HG03175 (cell line): ENCODE data around the gene TNPO1.
"Not testable (repeated sequence)": the region's sequence is repeated elsewhere in the genome, so short reads cannot be mapped to it uniquely, and the experiment has no call there.

Experiments
- ATAC-seq: cut with Tn5 transposase; IDR thresholded peaks from one replicate; pipeline ENCODE4 v1.9.1; 2021; ENCODE audit warnings: mild to moderate bottlenecking, moderate library complexity; ENCODE audit not compliant: unreplicated experiment

TNPO1 gene

DNA sequence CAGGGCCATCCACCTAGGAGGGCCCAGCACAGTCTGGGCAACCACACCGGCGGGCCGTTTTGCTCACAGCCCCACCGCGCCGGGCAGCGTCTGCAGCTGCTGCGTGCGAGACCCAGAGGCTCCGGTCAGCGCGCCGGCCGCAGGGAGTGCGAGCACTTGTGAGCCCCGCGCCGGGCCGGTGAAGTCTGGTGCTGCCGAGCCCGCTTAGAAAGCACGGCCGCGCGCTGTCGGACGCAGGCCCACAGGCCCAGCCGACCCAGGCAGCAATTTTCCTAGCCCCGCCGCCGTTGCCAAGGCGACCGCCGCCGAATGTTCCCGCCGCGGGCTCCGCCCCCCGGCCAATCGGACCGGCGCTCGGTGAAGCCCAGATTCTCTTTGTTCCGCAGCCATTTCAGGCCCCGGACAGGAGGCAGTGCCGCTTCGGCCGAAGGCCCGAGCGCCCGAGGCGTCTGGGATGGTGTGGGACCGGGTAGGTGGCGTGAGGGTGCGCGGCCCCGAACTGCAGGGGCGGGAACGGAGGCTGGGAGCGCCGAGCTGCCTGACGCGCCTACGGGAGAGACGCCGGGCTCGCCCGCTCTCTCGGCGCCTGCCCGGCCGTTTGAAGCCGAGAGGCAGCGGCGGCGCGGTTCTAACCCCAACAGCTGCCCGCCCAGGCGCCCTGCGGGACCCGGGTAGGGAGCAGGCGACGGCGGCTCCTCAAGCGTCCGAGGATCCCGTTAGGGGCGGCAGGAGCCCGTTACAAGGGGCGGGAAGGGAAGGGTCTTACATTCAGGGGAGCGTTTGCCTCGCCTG, at the start of gene TNPO1:
Gene TNPO1, plus strand, starts transcription at position 378 of the 792 bp plus-strand sequence. Its CDS starts 77 bp downstream, at position 455.
- ATAC-seq = peak; percentile 82

DNA sequence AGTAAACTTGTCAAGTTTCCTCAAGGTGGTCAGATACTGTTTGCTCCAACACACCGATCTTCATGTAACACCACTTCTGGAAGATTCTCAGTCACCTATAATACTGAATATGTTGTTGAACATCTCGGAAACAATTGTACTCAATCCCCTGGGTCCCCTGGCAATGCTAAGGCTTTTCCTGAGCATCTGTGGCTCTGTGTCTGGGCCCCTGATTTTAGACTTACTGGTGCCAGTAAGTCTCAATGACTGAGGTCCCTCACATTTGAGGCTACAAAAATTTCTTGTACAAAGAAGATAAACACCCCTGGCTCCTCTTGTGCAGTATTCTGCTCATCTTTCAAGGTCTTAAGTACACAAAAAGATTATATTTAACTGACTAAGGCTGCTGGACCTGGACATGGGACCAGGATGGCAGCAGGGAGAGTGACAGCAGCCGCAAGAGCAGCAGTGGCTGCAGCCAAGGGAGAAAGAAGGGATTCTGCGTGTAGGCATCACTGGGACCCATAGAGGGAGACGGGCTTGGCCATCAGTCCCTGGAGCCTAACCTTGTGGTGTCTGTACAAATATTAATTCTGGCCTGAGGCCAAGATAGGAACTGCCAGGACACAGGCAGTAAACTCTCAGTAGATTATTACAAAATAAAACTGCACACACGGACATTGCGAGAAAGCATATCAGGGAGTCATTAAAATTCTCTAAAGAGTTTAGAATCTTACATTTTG, 49.0 kb upstream of the TNPO1 start:
- no peak for ATAC-seq

DNA sequence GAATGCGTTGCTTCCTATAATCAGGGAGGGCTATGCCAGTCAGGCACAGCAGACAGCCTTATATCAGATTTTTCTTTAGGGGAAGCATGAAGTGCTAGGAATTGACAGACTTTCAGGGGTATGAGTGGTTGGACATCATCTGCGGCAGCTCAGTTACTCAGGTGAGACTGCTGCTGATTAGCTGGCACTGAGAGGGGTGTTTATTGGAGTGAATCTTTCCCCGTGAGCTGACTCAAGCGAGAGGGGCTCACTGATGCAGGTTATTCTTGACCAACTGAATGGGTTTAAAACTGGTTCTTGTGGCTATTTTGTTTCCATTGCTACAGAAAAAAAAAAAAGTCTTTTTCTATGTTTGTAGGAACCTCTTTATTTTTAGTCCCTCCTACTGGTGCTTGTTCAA, 46.2 kb upstream of the TNPO1 start:
- ATAC-seq = no peak

DNA sequence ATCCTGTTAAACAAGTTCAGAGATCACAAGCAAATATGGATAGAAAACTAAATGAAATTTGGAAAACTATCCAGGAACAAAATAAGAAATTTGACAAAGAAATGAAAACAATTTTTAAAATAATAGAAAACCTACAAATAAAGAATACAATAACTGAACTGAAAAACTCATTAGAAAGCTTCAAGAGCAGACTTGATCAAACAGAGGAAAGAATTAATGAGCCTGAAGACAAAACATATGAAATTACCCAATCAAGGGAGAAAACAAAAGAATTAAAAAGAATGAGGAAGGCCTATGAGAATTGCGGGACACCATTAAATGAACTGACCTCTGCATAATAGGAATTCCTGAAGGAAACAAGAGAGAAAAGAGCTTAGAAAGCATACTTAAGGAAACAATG, 39.8 kb upstream of the TNPO1 start:
- no peak for ATAC-seq

DNA sequence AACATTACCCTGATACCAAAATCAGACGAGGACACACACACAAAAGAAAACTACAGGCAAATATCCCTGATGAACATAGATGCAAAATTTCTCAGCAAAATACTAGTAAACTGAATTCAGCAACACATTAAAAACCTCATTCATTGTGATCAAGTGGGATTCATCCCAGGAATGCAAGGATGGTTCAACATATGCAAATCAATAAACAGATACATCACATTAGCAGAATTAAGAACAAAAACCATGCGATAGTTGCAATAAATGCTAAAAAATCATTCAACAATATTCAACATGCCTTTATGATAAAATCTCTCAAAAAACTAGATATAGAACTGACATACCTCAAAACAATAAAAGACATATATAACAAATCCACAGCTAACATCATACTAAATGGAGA, 36.9 kb upstream of the TNPO1 start:
- ATAC-seq = no peak

DNA sequence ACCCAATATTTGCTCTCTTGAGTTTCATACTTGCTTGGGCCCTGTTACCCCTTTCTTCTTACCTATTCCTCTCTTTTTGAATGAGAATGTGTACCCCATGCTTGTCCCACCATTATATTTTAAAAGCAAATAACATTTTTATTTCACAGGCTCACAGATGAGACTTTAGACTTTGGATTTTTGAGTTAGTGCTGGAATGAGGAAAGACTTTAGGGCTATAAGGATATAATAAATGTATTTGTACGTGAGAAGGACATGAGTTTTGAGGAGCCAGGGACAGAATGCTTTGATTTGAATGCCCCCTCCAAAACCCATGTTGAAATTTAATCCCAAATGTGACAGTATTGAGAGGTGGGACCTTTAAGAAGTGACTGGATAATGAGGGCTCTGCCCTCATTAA, 33.1 kb upstream of the TNPO1 start:
- no peak for ATAC-seq

DNA sequence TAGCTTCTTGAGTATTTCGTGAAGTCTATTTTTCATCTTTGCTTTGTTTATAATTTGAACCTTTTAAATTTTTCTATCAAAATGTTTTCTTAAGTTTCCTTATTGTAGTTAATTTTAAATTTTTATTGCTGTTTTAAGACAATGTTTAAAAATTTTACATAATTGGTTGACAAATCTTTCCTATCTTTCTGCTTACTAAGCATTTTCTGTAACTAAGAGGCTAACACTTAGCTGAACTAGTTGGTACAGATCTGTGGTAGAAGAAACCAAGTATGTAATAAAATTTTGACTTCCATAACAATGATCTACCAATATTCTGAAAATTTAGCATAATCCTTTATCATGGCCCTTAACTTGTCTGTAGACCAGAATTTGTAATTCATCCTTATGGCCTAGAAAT, 32.3 kb upstream of the TNPO1 start:
- no peak for ATAC-seq

DNA sequence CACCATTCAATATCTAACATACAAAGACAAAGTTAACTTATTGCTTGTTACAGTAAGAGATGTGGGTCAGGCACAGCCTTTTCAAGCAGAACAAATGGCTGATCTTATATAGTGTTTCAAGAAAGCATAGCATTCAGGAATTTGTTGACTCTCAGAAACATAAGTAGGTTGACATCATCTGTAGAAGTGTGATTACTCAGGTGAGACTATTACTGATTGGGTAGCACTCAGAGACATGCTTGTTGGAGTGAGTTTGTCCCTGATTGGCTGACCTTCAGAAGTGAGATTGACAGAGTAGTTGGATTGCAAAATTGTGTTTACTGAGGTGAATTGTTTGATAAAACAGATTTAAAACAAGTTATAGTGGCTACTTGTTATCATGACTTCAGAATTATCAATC, 30.7 kb upstream of the TNPO1 start:
- ATAC-seq = no peak

DNA sequence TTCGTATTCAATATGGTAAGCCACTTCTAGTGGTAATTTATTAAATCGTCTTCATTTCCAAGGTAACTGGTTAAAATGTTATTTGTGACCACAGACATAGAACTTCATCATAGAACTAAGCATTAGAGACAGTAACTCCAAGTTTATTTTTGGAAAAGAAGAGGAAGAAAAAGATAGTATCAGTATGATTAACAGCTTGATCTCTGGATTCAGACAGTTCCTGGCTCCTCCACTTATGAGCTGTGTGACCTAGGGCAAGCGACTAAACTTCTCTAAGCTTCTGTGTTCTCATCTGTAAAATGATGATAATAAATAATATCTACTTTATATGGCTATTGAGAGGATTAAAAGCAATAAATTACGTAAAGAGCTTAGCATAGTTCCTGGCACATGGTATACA, 29.8 kb upstream of the TNPO1 start:
- ATAC-seq = no peak

DNA sequence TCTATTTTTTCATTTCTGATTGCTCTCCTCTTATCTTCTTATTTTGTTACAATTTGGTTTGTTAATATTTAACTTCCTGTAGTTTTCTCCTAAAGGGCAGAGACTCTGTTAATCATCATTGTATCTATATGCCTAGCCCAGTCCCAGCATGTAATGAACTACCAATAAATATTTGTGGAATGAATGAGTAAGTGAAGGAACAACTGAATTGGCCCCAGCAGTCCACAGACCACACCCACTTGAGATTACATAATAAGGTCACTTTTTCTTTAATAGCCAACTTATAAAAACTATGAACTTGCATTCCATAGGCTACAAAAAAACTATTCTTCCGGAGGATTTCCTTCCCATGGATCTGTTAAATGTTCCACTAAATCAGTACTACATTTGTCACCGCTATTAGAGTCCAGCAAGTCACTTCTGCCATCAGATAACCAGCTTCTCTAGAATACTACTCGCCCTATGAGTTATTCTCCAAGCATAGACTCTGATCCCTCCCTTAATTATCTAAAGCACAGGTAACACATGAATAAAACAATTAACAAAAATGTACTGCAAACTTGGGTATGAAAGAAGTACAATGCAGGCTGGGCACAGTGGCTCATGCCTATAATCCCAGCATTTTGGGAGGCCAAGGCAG, 27.5 kb upstream of the TNPO1 start:
- no peak for ATAC-seq

DNA sequence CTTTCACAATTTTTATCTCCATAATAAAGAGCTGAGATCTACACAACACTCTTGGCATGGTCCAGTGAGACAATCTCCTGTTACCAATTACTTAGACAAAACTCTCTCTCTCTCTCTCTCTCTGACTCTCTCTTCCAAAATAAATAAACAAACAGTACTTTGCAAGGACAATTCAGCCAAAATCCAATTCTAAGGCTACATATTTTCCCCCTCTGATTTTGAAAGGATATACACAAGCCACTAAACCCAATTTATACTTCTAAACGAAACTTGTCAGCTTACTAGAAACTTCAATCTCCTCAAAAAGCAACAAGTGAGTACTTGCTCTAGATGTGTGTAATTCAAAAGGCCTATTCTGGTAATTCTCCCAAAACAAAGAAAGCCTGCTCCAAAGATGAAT, 26.3 kb upstream of the TNPO1 start:
- no peak for ATAC-seq

DNA sequence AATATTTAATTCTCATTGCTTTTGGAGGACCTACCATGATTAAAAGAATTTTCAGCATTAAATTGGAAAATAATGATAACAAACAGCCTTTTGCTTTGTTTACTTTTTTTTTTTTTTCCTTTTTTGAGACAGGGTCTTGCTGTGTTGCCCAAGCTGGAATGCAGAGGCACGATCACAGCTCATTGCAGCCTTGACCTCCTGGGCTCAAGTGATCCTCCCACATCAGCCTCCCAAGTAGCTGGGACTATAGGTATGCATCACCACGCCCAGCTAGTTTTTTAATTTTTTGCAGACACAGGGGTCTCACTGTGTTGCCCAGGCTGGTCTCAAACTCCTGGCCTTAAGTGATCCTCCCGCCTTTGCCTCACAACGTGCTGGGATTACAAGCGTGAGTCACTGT, 23.8 kb upstream of the TNPO1 start:
- not testable (repeated sequence) for ATAC-seq

DNA sequence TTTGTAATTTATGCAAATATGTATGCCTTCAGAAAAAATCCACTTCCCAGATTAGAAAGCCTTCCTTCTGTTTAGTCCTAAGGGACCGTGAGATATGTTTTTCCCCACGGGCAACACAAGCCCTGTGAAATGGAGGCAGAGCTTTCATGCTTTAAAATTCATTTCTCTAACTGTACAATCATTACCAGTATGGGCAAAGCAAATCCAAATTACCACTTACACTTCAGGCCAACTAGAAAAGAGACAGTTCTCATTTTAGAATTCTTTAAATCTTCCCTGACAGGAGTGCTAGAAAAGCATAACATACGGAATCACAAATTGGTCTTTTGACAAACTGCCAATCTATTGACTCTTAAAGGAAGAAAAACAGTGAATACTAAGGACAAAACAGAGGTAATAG, 20.5 kb upstream of the TNPO1 start:
- ATAC-seq = no peak

DNA sequence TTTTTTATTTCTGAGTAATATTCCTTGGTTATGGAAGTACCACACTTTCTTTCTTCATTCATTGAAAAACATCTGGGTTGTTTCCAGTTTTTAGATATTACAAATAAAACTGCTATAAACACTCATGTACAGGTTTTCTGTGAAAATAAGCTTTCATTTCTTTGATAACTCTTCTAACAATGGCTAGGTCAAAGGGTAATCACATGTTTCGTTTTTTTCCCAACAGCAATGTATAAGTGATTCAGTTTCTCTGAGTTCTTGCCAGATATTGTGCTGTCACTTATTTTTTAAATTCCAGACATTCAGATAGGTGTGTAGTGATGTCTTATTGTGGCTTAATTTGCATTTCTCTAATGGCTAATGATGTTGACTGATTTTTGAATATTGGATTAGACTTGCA, 16.7 kb upstream of the TNPO1 start:
- ATAC-seq = no peak

DNA sequence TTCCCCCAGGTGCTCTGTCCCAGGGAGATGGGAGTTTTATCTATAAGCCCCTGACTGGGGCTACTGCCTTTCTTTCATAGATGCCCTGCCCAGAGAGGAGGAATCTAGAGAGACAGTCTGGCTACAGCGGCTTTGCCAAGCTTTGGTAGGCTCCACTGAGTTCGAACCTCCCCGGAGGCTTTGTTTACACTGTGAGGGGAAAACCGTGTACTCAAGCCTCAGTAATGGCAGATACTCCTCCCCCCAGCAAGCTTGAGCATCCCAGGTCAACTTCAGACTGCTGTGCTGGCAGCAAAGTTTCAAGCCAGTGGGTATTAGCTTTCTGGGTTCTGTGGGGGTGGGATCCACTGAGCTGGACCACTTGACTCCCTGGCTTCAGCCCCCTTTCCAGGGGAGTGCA, 7.8 kb upstream of the TNPO1 start:
- ATAC-seq = not testable (repeated sequence)

DNA sequence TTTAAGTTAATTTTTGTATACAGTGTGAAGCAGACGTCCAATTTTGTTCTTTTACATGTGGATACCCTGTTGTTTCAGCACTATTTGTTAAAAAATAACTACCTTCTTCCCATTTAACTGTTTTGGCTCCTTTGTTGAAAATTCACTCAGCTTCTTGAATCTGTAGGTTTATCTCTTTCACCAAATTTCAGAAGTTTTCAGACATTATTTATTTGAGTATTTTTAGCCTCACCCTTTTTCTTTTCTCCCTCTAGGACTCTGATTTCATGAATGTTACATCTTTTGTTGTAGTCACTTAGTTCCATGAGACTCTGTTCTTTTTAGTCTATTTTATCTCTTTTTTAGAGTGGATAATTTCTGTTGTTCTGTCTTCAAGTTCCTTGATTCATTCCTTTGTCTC, 4.6 kb upstream of the TNPO1 start:
- no peak for ATAC-seq

DNA sequence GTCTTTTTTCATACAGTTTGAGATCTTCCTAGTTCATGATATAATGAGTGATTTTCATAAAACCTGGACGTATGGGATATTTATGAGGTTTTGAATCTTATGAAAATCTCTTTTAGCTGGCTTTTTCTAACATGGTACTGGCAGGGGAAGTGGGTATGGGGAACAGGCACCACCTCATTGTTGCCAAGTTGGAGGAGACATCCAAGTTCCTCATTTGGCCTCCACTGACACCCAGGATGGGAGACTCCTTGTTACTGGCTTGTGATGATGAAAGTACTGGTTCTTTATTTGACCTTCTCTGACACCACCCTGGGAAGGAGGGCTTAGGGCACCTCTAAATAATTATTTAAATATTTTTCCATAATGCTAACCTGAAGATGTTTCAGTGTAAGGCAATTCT, 4.0 kb upstream of the TNPO1 start:
- no peak for ATAC-seq

DNA sequence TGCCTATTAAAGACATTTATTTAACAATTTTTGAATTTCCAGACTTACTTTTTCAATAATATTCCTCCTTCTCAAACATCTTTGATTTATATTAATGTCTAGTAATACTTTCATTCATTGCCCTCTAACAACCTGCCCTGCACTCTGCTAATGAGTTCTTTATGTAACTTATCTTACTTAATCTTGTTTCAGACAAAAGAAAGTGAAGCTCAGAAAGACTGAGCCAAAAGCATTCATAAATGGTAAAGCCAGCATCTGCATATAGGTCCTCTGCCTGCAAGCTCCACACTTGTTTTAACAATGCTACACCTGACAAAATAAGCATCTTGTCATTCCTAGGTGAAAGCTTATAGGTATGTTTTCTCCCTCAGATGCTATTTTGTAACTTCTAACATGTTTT, 2.4 kb upstream of the TNPO1 start:
- ATAC-seq = no peak

DNA sequence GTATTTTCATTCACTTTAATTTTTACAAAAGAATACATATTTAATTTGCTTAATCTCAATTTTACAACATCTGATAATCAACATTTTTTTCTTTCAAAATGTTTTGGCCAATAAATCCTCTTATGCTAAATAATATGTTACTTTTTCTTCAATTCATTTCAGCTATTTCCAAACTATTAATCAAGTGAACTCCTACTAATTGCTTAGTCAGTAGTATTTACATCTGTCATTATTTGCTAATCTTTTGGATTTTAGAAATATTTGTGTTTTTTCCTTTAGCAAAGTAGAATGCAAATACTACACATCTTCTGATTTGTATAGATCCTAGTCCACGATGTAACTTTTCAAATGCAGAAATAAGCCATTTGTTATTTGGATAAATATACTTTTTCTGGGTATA, 1.6 kb upstream of the TNPO1 start:
- no peak for ATAC-seq

DNA sequence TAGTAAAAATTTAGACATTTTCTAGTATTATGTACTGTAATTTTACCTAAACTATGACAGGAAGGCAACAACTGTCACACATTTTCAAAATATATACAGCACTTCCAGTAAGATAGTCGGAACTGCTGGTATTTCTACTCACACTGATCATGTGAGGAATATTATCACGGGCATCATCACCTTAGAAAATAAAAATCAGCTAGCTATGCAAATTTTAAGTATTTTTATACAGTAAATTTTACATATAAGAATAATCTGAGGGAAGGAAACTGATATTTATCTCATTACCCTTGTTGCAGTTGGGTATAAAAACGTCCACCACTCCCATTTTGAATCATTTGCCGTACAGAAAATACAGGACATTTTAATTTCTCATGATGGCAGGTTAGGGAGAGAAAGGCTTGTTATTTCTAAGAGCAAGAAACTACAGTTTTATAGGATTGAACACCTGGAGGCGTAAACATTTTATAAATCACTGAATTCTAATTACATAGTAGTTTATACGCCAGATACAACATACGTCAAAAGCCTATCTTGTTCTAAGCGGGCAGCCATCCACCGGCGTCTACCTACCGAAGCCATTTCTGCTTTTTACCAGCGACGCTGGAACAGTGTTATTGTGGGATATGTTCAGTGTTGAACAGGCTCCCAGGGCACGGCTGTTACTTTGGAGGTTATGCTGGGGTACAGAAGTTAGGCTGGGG, 729 bp upstream of the TNPO1 start:
- ATAC-seq = no peak

DNA sequence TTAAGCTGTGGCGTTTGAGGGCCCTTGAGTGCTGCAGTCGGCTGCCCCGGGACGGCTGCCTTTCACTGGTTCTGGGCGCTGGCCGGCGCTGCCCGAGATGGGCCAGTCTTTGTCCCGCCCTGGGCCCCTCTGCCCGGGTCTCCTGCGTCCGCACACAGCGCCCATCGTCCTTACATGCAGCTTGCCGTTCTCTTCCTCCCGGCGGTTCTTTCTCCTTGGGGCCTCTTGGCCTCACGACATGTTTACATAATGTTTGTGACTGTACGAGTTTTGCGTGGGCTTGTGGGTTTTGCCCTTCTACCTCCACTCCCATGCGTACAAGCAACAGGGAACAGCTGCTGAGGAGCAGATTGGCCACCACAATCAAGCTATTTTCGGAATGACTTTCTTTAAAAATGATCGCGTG, 618 bp downstream of the TNPO1 start:
- ATAC-seq = peak; percentile 30
